ENCODE results near the gene POMP. TPM values are rescaled to one million over a fixed set of nuclear protein-coding genes. Genes with fewer than 3 reads are reported as not detected.
A peak's percentile ranks its signal among the peaks of the same experiment; 100 is the strongest.

Gene POMP
- polyA plus RNA-seq, 3 donors: 31.3 to 153 (median 145) TPM

DNA sequence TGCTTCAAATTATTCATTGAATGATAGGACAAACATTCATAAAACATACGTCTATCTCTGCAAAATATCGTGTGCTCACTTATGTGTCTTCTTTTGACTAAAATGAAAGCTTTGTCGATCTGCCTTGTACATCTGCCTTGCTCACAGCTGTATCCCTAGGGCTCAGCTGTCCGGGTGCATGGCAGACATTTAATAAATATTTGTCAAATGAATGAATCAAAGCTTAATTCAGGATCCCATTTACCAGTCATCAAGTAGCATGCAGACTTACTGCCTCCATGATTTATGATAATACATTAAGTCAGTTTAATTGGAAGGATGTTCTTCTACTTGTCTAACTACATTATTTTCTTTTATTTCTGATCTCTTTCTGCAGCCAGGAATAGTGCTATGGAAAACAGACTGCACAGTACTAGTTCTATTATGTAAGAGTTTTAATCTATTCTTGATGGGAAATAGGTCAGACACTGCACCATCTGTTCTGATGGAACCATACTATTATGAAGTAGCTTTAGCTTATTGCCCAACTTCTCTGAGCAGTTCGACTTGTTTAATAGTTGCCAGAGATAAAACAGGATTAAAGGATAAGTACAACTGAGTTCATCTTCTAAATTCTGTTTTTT is 46.6 kb downstream of the POMP start:
- Histone ChIP-seq H3K9me3 (replicated peaks in 1 of 2; ENCODE audit: control insufficient read depth in 1 of 2, insufficient read depth in 1 of 2, low read length in 2 of 2) (no peaks in the 10 kb centered on the region), H3K79me2 (ENCODE audit: insufficient read depth, low read length) (no peaks in the 10 kb centered on the region), H4K20me1 (ENCODE audit: insufficient read depth, low read length) (no peaks in the 10 kb centered on the region), H2AFZ (ENCODE audit: insufficient read depth, low read depth, low read length, poor library complexity, severe bottlenecking) (no peak overlapping the region), H3K4me2 (replicated peaks; ENCODE audit: extremely low read depth, low read length, poor library complexity, severe bottlenecking) (no peak overlapping the region), H3K4me3 (replicated peaks in 1 of 3; ENCODE audit: low read depth in 2 of 3, low read length in 3 of 3) (no peak overlapping the region), H3K27me3 (ENCODE audit: control insufficient read depth in 2 of 2, insufficient read depth in 2 of 2, low read length in 2 of 2) (no peaks in the 10 kb centered on the region), H3K9ac (ENCODE audit: insufficient read depth, low read length, poor library complexity, severe bottlenecking) (no peak overlapping the region), H3K4me1 (ENCODE audit: control insufficient read depth in 1 of 2, insufficient read depth in 2 of 2, low read length in 2 of 2) (peaks cover 26 to 31% of the 10 kb centered on the region in 2 donors), H3K27ac (ENCODE audit: low read depth in 1 of 2, low read length in 2 of 2) (peak overlapping the region in 1 of 2 donors; percentile 37), H3K36me3 (replicated peaks in 1 of 2; ENCODE audit: control insufficient read depth in 1 of 2, insufficient read depth in 2 of 2, low read length in 2 of 2) (peaks cover 30 to 39% of the 10 kb centered on the region in 2 donors)
- Mint-ChIP-seq H3K4me3 (no peak overlapping the region), H3K27me3 (ENCODE audit: low read depth in 3 of 3) (no peaks in the 10 kb centered on the region), H3K36me3 (peaks cover 34 to 37% of the 10 kb centered on the region in 2 donors), H3K27ac (peak overlapping the region in 2 of 7 donors; percentile 58 to 69), H3K4me1 (peaks cover 28% of the 10 kb centered on the region), H3K9me3 (peaks cover 0 to 3% (median 0%) of the 10 kb centered on the region in 7 donors)
- intact Hi-C loops (cut with micrococcal nuclease): no loop called here
- DNase-seq: no peak
- TF ChIP-seq, protein P1, sequence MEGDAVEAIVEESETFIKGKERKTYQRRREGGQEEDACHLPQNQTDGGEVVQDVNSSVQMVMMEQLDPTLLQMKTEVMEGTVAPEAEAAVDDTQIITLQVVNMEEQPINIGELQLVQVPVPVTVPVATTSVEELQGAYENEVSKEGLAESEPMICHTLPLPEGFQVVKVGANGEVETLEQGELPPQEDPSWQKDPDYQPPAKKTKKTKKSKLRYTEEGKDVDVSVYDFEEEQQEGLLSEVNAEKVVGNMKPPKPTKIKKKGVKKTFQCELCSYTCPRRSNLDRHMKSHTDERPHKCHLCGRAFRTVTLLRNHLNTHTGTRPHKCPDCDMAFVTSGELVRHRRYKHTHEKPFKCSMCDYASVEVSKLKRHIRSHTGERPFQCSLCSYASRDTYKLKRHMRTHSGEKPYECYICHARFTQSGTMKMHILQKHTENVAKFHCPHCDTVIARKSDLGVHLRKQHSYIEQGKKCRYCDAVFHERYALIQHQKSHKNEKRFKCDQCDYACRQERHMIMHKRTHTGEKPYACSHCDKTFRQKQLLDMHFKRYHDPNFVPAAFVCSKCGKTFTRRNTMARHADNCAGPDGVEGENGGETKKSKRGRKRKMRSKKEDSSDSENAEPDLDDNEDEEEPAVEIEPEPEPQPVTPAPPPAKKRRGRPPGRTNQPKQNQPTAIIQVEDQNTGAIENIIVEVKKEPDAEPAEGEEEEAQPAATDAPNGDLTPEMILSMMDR (IDR thresholded peaks at IDR 0.05): no peak
- no CpG with 5 or more reads among the region's 5 CpGs for WGBS (ENCODE audit: insufficient coverage)

DNA sequence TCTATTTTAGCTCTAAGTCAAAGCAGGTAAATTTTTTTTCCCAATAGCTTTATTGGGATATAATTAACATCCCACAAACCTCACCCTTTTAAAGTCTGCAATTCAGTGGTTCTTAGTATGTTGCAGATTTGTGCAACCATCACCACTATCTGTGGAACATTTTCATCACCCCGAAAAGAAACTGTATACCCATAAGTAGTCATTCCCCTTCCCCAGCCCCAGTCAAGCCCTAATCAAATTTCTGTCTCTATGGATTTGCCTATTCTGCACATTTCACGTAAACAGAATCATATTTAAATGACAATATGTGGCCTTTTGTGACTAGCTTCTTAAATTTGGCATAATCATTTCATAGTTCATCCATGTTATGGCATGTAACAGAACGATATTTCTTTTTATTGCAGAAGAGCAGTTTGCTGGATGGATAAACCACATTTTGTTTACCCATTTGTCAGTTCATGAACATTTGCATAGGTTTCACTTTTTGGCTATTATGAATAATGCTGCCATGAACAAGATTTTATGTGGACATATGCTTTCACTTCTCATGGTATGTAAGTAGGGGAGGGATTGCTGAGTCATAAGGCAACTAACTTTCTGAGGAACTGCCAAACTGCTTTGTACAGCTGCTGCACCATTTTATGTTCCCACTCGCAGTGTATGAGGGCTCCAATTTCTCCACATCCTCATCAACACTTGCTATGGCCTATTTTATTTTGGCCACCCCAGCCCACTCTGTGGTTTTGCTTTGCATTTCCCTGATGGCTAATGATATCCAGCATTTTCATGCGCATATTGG is 48.9 kb downstream of the POMP start:
- Histone ChIP-seq H3K36me3 (replicated peaks in 1 of 2; ENCODE audit: control insufficient read depth in 1 of 2, insufficient read depth in 2 of 2, low read length in 2 of 2) (peaks cover 8 to 28% of the 10 kb centered on the region in 2 donors), H3K27ac (ENCODE audit: low read depth in 1 of 2, low read length in 2 of 2) (peak overlapping the region in 1 of 2 donors; percentile 69), H2AFZ (ENCODE audit: insufficient read depth, low read depth, low read length, poor library complexity, severe bottlenecking) (no peak overlapping the region), H3K79me2 (ENCODE audit: insufficient read depth, low read length) (no peaks in the 10 kb centered on the region), H3K4me2 (replicated peaks; ENCODE audit: extremely low read depth, low read length, poor library complexity, severe bottlenecking) (peak overlapping the region; percentile 64), H3K27me3 (ENCODE audit: control insufficient read depth in 2 of 2, insufficient read depth in 2 of 2, low read length in 2 of 2) (no peaks in the 10 kb centered on the region), H3K9ac (ENCODE audit: insufficient read depth, low read length, poor library complexity, severe bottlenecking) (no peak overlapping the region), H3K4me1 (ENCODE audit: control insufficient read depth in 1 of 2, insufficient read depth in 2 of 2, low read length in 2 of 2) (peaks cover 26 to 31% of the 10 kb centered on the region in 2 donors), H3K9me3 (replicated peaks in 1 of 2; ENCODE audit: control insufficient read depth in 1 of 2, insufficient read depth in 1 of 2, low read length in 2 of 2) (no peaks in the 10 kb centered on the region), H4K20me1 (ENCODE audit: insufficient read depth, low read length) (no peaks in the 10 kb centered on the region), H3K4me3 (replicated peaks in 1 of 3; ENCODE audit: low read depth in 2 of 3, low read length in 3 of 3) (peak overlapping the region in 2 of 3 experiments; percentile 22 to 52)
- Mint-ChIP-seq H3K27me3 (ENCODE audit: low read depth in 3 of 3) (no peaks in the 10 kb centered on the region), H3K9me3 (peaks cover 0 to 3% (median 0%) of the 10 kb centered on the region in 7 donors), H3K27ac (peak overlapping the region; percentile 60 to 90 (median 76)), H3K36me3 (peaks cover 26 to 31% of the 10 kb centered on the region in 2 donors), H3K4me3 (peak overlapping the region in 1 of 2 donors; percentile 57), H3K4me1 (peaks cover 28% of the 10 kb centered on the region)
- TF ChIP-seq, protein P1 (IDR thresholded peaks at IDR 0.05): no peak
- 0% methylated on average over 1 of the region's 5 CpGs for WGBS (ENCODE audit: insufficient coverage)
- intact Hi-C loops (cut with micrococcal nuclease): no loop called here
- peak; percentile 73 to 88 (median 78) for DNase-seq
